HCT116 (cell line): ENCODE data around the gene RPS16. TPM values are rescaled to one million over a fixed set of nuclear protein-coding genes. Genes with fewer than 3 reads are reported as not detected.
A peak's percentile ranks its signal among the peaks of the same experiment; 100 is the strongest.

Experiments
- ATAC-seq: fragments of 200-7000 bp; cut with Tn5 transposase; 2 replicates; pipeline ENCODE4 v1.9.1; 2020; ENCODE audit warnings: mild to moderate bottlenecking, moderate library complexity
- BruUV-seq: library from RNA; stranded (reverse); fragments of 400-500 nt; replicated peaks from 2 replicates; lab custom pipeline; 2021; lab: Mats Ljungman, UMichigan
- CTCF ChIA-PET: fragments of 300-600 bp; sonication (Branson Sonifier 250); formaldehyde crosslinking; loops from one replicate; lab custom pipeline; 2021; ENCODE audit warnings: antibody characterized with exemption; lab: Charles Lee
- POLR2A ChIA-PET: fragments of 300-600, 350-600 bp; sonication (Branson Sonifier 250); formaldehyde crosslinking; loops from one replicate; lab custom pipeline; 2021; ENCODE audit warnings: antibody characterized with exemption; lab: Charles Lee
- RAD21 ChIA-PET, 2 experiments: fragments of 300-600 bp; sonication (Branson Sonifier 250); formaldehyde crosslinking; loops; one replicate each; lab custom pipeline; 2023; ENCODE audit warnings: low total read pairs in 2 of 2; ENCODE audit not compliant: uncharacterized antibody in 2 of 2, unreplicated experiment in 2 of 2, low non-redundant PET in 1 of 2; lab: Charles Lee
- DNase-seq: peaks from one replicate; pipeline ENCODE4 v3.0.0-alpha.2; 2010; ENCODE audit warnings: low read depth, low spot score
- H2AFZ ChIP-seq: fragments of 200-600 bp; shearing (Covaris generic), sonication (generic); 2 replicates; pipeline ENCODE4 v1.6.1; 2017; ENCODE audit warnings: low read depth, mixed run types, mixed read lengths, antibody characterized with exemption, low read length; ENCODE audit not compliant: poor library complexity, severe bottlenecking
- H3K27ac ChIP-seq: 2 replicates; pipeline ENCODE4 v1.5.1; 2012; ENCODE audit warnings: low read depth, low read length
- H3K27me3 ChIP-seq: fragments of 200-600 bp; sonication (generic); 2 replicates; pipeline ENCODE4 v1.6.1; 2016; ENCODE audit warnings: mixed run types, low read length, mixed read lengths; ENCODE audit not compliant: insufficient read depth
- H3K36me3 ChIP-seq, 2 experiments: fragments of 200-500 bp in 1 of 2; fragments of 200-600 bp in 1 of 2; sonication (Bioruptor generic) in 1 of 2; sonication (generic) in 1 of 2; 2 replicates each; pipeline versions ENCODE4 v1.5.1 to v1.6.1; 2014 to 2016; ENCODE audit warnings: low read length in 2 of 2, inconsistent platforms in 1 of 2, mixed read lengths in 1 of 2, mixed run types in 1 of 2; ENCODE audit not compliant: insufficient read depth in 2 of 2, control insufficient read depth in 1 of 2
- H3K4me1 ChIP-seq, 2 experiments: fragments of 200-600 bp in 1 of 2; sonication (generic) in 1 of 2; 2 replicates each; pipeline versions ENCODE4 v1.5.1 to v1.6.1; 2012 to 2017; ENCODE audit warnings: low read length in 2 of 2, inconsistent platforms in 1 of 2, mild to moderate bottlenecking in 1 of 2, mixed read lengths in 1 of 2, mixed run types in 1 of 2, moderate library complexity in 1 of 2; ENCODE audit not compliant: insufficient read depth in 2 of 2, control insufficient read depth in 1 of 2
- H3K4me2 ChIP-seq: fragments of 200-600 bp; sonication (generic); 2 replicates; pipeline ENCODE4 v1.6.1; 2017; ENCODE audit warnings: mixed run types, low read length, mixed read lengths
- H3K4me3 ChIP-seq, 2 experiments: fragments of 200-600 bp in 1 of 2; sonication (generic) in 1 of 2; replicated peaks in 1 of 2; 2 replicates each; pipeline ENCODE4 v1.5.1; 2011 to 2016; ENCODE audit warnings: low read length in 2 of 2, control low read depth in 1 of 2, low read depth in 1 of 2, mild to moderate bottlenecking in 1 of 2, mixed read lengths in 1 of 2, mixed run types in 1 of 2
- H3K79me2 ChIP-seq: fragments of 200-600 bp; sonication (generic); 2 replicates; pipeline ENCODE4 v1.6.1; 2017; ENCODE audit warnings: mild to moderate bottlenecking, mixed run types, low read length, moderate library complexity, mixed read lengths; ENCODE audit not compliant: insufficient read depth
- H3K9ac ChIP-seq: fragments of 200-600 bp; sonication (generic); 2 replicates; pipeline ENCODE4 v1.6.1; 2016; ENCODE audit warnings: low read length, mixed read lengths
- H3K9me2 ChIP-seq: fragments of 200-600 bp; sonication (generic), shearing (Covaris generic); 2 replicates; pipeline ENCODE4 v1.6.1; 2017; ENCODE audit warnings: mixed run types, mild to moderate bottlenecking, moderate library complexity; ENCODE audit not compliant: insufficient read depth
- H3K9me3 ChIP-seq, 2 experiments: fragments of 200-500 bp in 1 of 2; fragments of 200-600 bp in 1 of 2; sonication (Bioruptor generic) in 1 of 2; sonication (generic) in 1 of 2; 2 replicates each; pipeline ENCODE4 v1.6.1; 2014 to 2017; ENCODE audit warnings: low read length in 2 of 2, mixed read lengths in 2 of 2, inconsistent platforms in 1 of 2, low read depth in 1 of 2, mild to moderate bottlenecking in 1 of 2, mixed run types in 1 of 2, moderate library complexity in 1 of 2; ENCODE audit not compliant: control insufficient read depth in 1 of 2, insufficient read depth in 1 of 2
- H4K20me1 ChIP-seq: fragments of 200-600 bp; sonication (generic), shearing (Covaris generic); 2 replicates; pipeline ENCODE4 v1.6.1; 2017; ENCODE audit warnings: mixed run types, mild to moderate bottlenecking, moderate library complexity; ENCODE audit not compliant: insufficient read depth
- CBX3 ChIP-seq: IDR thresholded peaks from 2 replicates; pipeline ENCODE4 v1.6.1; 2012; ENCODE audit warnings: low read depth
- CEBPB ChIP-seq: IDR thresholded peaks from 2 replicates; pipeline ENCODE4 v1.6.1; 2012; ENCODE audit warnings: low read depth
- CTCF ChIP-seq, 3 experiments: fragments of 200-600 bp in 1 of 3; sonication (generic) in 1 of 3; IDR thresholded peaks in 2 of 3; conservative IDR thresholded peaks in 1 of 3; 2 replicates each; pipeline ENCODE4 v1.5.1; 2012 to 2017; ENCODE audit warnings: low read depth in 2 of 3, low read length in 2 of 3, antibody characterized with exemption in 1 of 3, borderline replicate concordance in 1 of 3, control low read depth in 1 of 3, mild to moderate bottlenecking in 1 of 3, mixed read lengths in 1 of 3, mixed run types in 1 of 3, moderate library complexity in 1 of 3; ENCODE audit not compliant: insufficient read depth in 1 of 3
- EGR1 ChIP-seq: IDR thresholded peaks from 2 replicates; pipeline ENCODE4 v1.6.1; 2012; ENCODE audit warnings: low read depth
- ELF1 ChIP-seq: IDR thresholded peaks from 2 replicates; pipeline ENCODE4 v1.6.1; 2012; ENCODE audit warnings: low read depth, borderline replicate concordance
- EZH2 ChIP-seq: fragments of 200-600 bp; sonication (generic); IDR thresholded peaks from 2 replicates; pipeline ENCODE4 v1.6.1; 2017; ENCODE audit warnings: antibody characterized with exemption, mixed run types
- FOSL1 ChIP-seq: IDR thresholded peaks from 2 replicates; pipeline ENCODE4 v1.6.1; 2012; ENCODE audit warnings: low read depth
- JUND ChIP-seq: IDR thresholded peaks from 2 replicates; pipeline ENCODE4 v1.6.1; 2012
- POLR2A ChIP-seq: IDR thresholded peaks from 2 replicates; pipeline ENCODE4 v1.7.0; 2011; ENCODE audit warnings: borderline replicate concordance; ENCODE audit not compliant: insufficient read depth, insufficient read length; ENCODE audit errors: extremely low read depth
- POLR2AphosphoS5 ChIP-seq: IDR thresholded peaks from 2 replicates; pipeline ENCODE4 v1.6.1; 2011; ENCODE audit warnings: mild to moderate bottlenecking, low read depth, low read length, moderate library complexity
- RAD21 ChIP-seq: IDR thresholded peaks from 2 replicates; pipeline ENCODE4 v1.6.1; 2012; ENCODE audit warnings: low read depth, mild to moderate bottlenecking
- SIN3A ChIP-seq: IDR thresholded peaks from 2 replicates; pipeline ENCODE4 v1.6.1; 2012; ENCODE audit warnings: low read depth
- SP1 ChIP-seq: IDR thresholded peaks from 2 replicates; pipeline ENCODE4 v1.6.1; 2012; ENCODE audit warnings: low read depth
- SRF ChIP-seq: IDR thresholded peaks from 2 replicates; pipeline ENCODE4 v1.6.1; 2012; ENCODE audit warnings: low read depth
- TCF7L2 ChIP-seq: IDR thresholded peaks from 2 replicates; pipeline ENCODE4 v1.7.0; 2011; ENCODE audit warnings: borderline replicate concordance, inconsistent platforms; ENCODE audit not compliant: insufficient read depth, insufficient read length; ENCODE audit errors: extremely low read depth
- YY1 ChIP-seq: IDR thresholded peaks from 2 replicates; pipeline ENCODE4 v1.6.1; 2011; ENCODE audit warnings: low read length, low read depth, moderate library complexity, mild to moderate bottlenecking; ENCODE audit not compliant: insufficient replicate concordance; ENCODE audit errors: extremely low read depth
- ZFX ChIP-seq: fragments of 450-650 bp; IDR thresholded peaks from 2 replicates; pipeline ENCODE4 v1.6.1; 2017
- ZNF274 ChIP-seq: fragments of 200-500 bp; sonication (Bioruptor generic); IDR thresholded peaks from 2 replicates; pipeline ENCODE4 v1.6.1; 2014; ENCODE audit warnings: mild to moderate bottlenecking, low read depth, low read length, inconsistent platforms
- intact Hi-C: fragments of 100-400 bp; cut with micrococcal nuclease; formaldehyde crosslinking; loops from 2 replicates; pipeline ENCODE4 v1.10.0; 2022
- total RNA-seq: library from RNA; stranded (reverse); gene quantifications from one replicate; pipeline ENCODE4 v1.2.1, GENCODE V29; 2021; ENCODE audit not compliant: unreplicated experiment
- TF ChIP-seq, protein P1 (sequence below): IDR thresholded peaks from 2 replicates; pipeline ENCODE4 v1.6.1; 2011; ENCODE audit warnings: mild to moderate bottlenecking, low read length, moderate library complexity; ENCODE audit not compliant: insufficient replicate concordance; ENCODE audit errors: extremely low read depth
- TF ChIP-seq, protein P2 (sequence below): IDR thresholded peaks from 2 replicates; pipeline ENCODE4 v1.6.1; 2012

The RPS16 gene
- total RNA-seq, 1 experiment from 2014 or later: 3,365 TPM

GRCh38 chr19:39390751-39391437 lies 44.9 kb downstream of the RPS16 start, which contains the start of the genes MED29 and PAF1:
Gene MED29, plus strand, starts transcription at chr19:39391378. Its CDS starts 45 bp downstream, at chr19:39391423.
Gene PAF1, minus strand, starts transcription at chr19:39391106. Its CDS starts 242 bp downstream, at chr19:39390864.
- Histone ChIP-seq H3K27me3 (no peaks in the 10 kb centered on the region), H3K36me3 (peaks cover 20 to 34% of the 10 kb centered on the region in 2 experiments; a peak in 3 of 4 replicates), H3K27ac (peak within 1 kb of the TSS; percentile 96), H3K9me3 (no peaks in the 10 kb centered on the region), H3K4me1 (peaks cover 14% of the 10 kb centered on the region in 2 experiments), H3K79me2 (peaks cover 39% of the 10 kb centered on the region), H3K4me3 (peak within 1 kb of the TSS; percentile 91 to 100), H3K9me2 (no peaks in the 10 kb centered on the region), H2AFZ (no peak within 1 kb of the TSS), H4K20me1 (no peaks in the 10 kb centered on the region), H3K9ac (peak within 1 kb of the TSS; percentile 90), H3K4me2 (peak within 1 kb of the TSS; percentile 76)
- CTCF ChIA-PET: interaction anchor here (1.0 to 2.2 kb wide), 9 partner anchors 12 to 269 kb away, joined by 3 to 8 read pairs (median 3); partner anchors contain the start of genes PLEKHG2 and RPS16
- intact Hi-C loops: loop anchor here (1.0 to 5.0 kb wide), 3 partner anchors 21 to 179 kb away; partner anchors contain the start of gene PLEKHG2
- BruUV-seq: no TSS peak
- RAD21 ChIA-PET: interaction anchor here in 1 of 2 experiments (0.6 kb wide), 1 partner anchor 17 kb away, joined by 4 read pairs; no protein-coding TSS in a partner anchor
- POLR2A ChIA-PET: interaction anchor here (0.5 to 2.2 kb wide), 16 partner anchors 10 to 1449 kb away, joined by 3 to 39 read pairs (median 5); partner anchors contain the start of genes RPS16, SAMD4B, SUPT5H and ZFP36
- peak; percentile 94 for ATAC-seq
- peak; percentile 99 for DNase-seq
- peak; percentile 89 for TF ChIP-seq YY1
- no peak for TF ChIP-seq JUND
- no peak; the same call in 1 of the 2 replicates for TF ChIP-seq SIN3A
- peak; percentile 98 for TF ChIP-seq SP1
- TF ChIP-seq, protein P1, sequence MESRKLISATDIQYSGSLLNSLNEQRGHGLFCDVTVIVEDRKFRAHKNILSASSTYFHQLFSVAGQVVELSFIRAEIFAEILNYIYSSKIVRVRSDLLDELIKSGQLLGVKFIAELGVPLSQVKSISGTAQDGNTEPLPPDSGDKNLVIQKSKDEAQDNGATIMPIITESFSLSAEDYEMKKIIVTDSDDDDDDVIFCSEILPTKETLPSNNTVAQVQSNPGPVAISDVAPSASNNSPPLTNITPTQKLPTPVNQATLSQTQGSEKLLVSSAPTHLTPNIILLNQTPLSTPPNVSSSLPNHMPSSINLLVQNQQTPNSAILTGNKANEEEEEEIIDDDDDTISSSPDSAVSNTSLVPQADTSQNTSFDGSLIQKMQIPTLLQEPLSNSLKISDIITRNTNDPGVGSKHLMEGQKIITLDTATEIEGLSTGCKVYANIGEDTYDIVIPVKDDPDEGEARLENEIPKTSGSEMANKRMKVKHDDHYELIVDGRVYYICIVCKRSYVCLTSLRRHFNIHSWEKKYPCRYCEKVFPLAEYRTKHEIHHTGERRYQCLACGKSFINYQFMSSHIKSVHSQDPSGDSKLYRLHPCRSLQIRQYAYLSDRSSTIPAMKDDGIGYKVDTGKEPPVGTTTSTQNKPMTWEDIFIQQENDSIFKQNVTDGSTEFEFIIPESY: no peak
- no peak for TF ChIP-seq FOSL1
- TF ChIP-seq, protein P2, sequence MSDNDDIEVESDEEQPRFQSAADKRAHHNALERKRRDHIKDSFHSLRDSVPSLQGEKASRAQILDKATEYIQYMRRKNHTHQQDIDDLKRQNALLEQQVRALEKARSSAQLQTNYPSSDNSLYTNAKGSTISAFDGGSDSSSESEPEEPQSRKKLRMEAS: no peak
- TF ChIP-seq CTCF (IDR thresholded peaks at IDR 0.05 in 2 of 3, conservative IDR thresholded peaks at IDR 0.05 in 1 of 3; ENCODE audit: borderline replicate concordance in 1 of 3, insufficient read depth in 1 of 3, low read depth in 2 of 3, low read length in 2 of 3): no peak
- no peak; the same call in 1 of the 2 replicates for TF ChIP-seq ELF1
- 0 out of 2 replicates have a peak, but pooled peaks have one; percentile 7 for TF ChIP-seq ZFX
- TF ChIP-seq CEBPB: no peak
- peak; percentile 97 for TF ChIP-seq POLR2AphosphoS5
- peak; percentile 10 for TF ChIP-seq TCF7L2
- 0 out of 2 replicates have a peak, but pooled peaks have one; percentile 27 for TF ChIP-seq EGR1
- TF ChIP-seq EZH2: no peak
- TF ChIP-seq ZNF274: no peak
- TF ChIP-seq SRF: no peak
- peak; percentile 97 for TF ChIP-seq POLR2A
- no peak for TF ChIP-seq CBX3
- no peak for TF ChIP-seq RAD21
